Stimulated activated naive CD4-positive, alpha-beta T cell (primary cell): Measurements from ENCODE around the gene RPH3AL.

Experiments used
- DNase-seq, 6 experiments: peaks; one replicate each; lab custom pipeline; 2025; lab: John Stamatoyannopoulos, UW

Gene RPH3AL, protein sequence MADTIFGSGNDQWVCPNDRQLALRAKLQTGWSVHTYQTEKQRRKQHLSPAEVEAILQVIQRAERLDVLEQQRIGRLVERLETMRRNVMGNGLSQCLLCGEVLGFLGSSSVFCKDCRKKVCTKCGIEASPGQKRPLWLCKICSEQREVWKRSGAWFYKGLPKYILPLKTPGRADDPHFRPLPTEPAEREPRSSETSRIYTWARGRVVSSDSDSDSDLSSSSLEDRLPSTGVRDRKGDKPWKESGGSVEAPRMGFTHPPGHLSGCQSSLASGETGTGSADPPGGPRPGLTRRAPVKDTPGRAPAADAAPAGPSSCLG

DNA sequence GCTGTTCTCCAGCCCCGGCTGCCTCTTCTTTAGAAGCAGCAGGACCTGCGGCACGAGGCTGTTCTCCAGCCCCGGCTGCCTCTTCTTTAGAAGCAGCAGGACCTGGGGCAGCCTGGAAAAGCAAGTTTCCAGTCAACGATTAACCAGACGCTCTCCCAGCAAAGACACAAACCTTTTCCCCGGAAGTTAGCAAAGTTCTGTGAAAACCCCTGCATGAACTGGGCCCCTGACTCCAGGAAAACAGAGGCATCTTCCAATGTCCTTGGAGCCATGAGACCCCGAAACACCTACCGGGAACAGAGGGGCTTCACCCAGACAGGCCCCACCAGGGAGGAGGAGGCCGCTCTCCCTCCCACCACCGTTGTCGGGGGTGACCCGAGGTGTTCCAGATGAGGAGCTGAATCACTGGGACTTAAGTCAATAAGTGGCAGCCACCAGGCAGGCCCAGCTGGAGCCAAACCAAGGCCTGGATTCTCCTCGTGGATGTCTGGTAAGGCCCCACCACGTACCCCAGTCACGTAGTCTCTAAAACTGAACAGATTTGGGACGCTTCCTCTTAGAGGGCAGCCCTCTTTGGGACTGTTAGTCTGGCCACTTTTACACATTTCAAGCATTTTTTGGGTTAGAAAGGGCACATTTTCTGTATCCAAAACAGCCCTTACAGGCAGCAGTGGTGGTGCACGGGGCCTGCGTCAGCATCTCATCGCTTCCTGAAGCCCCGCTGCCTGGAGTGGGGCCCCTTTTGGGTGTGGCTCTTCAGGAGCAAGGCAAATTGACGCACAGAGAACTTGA is at the start of gene RPH3AL:
TSS of gene RPH3AL (minus strand) at position 387 of the 792 bp plus-strand sequence. CDS start 25,264 bp downstream, outside the sequence.
- DNase-seq, result no peak

DNA sequence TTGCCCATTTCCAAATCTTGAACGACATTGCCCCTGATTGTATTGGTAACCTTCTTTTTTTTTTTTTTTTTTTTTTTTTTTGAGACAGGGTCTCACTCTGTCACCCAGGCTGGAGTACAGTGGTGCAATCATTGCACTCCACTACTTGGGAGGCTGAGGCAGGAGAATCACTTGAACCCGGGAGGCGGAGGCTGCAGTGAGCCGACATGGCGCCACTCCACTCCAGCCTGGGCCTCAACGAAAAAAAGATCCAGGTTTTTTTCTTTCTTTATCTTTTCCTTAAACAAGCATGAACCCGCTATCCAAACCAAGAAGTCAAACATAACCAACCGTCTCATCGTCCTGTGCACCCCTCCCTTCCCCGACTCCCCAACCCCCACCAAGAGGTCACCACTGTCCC is 47.6 kb upstream of the RPH3AL start:
- no peak for DNase-seq

DNA sequence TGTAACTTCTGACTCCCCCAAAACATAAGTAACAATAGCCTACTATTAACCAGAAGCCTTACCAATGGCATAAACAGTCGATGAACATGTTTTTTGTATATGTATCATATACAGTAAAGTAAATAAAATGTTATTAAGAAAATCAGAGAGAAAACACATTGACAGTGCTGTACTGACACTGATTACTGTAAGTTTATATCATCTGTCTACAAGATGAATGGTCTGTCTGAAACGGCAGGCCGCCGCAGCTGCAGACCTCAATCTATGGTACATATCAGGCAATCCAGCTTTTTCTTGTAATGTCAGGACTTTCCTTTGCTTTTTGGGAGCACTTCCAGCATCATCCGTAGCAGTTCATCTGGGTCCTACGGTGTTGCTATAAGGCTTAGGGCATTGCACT is 44.2 kb upstream of the RPH3AL start:
- DNase-seq, result no peak

DNA sequence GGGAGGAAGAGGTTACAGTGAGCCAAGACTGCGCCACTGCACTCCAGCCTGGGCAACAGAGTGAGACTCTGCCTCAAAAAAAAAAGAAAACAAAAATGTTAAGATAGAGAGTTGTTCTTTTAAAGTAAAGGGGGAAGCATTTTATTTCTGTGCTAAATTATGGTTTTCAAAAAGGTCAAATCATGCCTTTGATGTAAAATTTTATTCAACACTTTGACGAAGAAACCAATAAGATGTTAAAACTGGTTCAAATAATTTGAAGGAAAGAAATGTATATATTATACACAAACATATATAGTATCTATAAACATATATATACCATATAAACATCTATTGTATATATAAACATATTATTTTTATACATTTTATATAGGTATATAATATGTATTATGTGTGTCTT is 43.4 kb upstream of the RPH3AL start:
- no peak for DNase-seq

DNA sequence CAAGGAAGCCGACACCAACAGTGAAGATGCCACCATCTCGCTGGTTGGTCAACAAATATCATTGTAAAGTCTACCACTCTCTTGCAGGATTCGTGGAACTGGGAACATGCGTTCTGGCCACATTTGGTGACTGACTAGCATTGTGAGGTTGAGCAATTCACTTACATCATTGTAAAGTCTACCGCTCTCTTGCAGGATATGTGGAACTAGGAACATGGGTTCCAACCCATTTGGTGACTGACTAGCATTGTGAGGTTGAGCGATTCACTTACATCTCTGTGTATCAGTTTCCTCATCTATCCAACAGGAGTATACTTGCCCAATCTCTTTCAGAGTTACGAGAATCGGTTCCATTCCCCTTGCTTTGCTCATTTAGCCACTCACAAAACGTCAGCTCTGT is 42.6 kb upstream of the RPH3AL start:
- no peak for DNase-seq

DNA sequence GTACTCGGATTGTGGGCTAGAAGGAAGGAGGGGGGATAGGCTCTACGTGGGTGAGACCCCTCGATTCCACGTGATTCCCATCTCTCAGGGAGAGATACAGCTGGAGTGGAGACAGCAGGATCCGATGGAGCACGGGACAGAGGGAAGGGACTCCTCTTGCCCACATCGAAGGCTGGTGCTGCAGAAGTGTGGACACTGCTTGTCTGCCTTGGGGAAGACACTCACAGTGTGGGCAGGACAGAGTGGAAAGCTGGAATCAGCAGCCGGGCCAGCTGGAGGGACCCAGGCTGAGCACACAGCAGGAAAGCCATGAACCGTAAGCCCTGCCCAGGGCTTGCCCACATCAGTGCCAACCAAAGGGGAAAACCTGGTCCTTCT is 42.1 kb upstream of the RPH3AL start:
- no peak for DNase-seq

DNA sequence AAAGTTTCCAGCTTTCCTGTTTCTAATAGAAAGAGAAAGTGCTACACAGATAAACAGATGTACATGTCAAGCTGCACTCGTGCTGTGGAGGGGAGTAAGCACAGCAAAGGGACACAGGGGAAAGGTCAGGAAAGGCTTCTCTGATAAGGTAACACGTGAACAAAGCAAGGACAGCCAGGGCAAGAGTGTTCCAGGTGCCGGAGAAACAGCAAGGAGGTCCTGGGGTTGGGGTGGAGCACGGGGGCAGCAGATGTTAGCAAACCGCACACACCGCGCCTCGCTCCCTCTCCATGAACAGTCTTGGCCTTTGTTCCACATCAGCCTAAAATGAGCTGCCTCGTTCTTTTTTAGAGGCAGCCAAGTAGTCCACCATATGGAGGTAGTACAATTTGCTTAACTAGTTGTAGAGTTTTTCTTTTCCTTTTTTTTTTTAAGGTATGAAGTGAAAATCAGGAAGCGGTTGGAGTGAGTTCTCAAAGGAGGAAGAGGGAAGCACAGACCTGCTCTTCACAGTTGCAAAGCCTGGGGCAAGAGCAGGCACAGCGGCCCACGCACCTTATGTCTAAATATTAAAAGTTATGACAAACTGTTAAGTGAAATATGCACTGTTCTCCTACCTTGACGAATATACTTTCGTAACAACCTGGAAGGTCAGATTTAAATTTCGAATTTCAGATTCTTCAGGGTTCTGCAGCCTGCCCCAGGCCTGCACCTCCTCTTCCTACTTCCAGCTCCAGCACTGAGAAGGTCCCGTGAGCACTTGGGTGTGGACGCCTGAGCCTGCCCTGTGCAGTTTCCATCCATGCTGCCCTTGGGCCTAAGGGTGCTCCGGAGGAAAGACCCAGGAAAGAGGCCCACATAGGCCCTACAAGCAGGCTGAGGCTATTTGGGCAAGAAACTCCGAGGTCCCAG is 41.5 kb upstream of the RPH3AL start:
- no peak for DNase-seq

DNA sequence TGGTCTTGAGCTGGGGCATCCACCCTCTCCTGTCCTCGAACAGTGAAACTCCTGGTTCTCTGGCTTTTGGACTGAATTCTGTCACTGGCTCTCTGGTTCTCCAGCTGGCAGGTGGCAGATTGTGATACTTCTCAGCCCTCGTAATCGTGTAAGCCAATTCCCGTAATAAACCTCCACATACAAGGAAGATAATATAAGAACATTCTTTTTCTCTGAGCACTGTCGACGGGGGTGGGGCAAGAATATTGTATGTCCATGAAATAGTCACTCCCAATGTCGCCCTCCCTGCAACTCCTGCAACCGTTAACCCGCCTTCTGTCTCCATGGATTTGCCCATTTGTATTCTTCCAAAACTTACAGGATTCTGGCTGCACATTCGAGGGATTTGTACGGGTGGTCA is 39.2 kb upstream of the RPH3AL start:
- no peak for DNase-seq

DNA sequence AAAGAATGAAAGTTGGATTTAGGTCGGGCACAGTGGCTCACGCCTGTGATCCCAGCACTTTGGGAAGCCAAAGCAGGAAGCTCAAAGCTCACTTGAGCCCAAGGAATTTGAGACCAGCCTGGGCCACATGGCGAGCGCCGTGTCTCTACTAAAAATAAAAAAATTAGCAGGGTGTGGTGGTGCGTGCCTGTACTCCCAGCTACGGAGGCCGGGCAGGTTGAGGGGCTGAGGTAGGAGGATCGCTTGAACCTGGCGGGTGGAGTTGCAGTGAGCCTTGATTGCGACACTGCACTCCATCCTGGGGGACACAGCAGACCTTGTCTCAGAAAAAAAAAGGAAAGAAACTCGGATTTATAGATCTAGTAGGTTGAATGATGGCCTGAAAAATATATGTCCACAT is 37.4 kb upstream of the RPH3AL start:
- no peak for DNase-seq

DNA sequence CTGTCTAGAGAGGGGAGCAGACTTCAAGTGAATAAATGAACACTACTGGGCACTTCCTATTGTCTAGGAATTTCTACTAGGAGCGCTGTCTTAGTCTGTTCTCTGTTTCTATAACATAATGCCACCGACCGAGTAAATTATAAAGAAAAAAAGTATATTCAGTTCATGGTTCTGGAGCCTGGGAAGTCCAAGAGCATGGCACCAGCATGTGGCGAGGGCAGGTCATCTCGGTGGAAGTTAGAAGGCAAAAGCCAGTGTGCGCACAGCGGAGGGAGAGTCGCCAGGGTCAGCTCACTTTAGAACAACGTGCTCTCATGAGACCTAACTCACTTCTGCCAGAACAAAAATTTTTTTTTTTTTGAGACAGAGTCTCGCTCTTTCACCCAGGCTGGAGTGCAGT is 35.5 kb upstream of the RPH3AL start:
- no peak for DNase-seq

DNA sequence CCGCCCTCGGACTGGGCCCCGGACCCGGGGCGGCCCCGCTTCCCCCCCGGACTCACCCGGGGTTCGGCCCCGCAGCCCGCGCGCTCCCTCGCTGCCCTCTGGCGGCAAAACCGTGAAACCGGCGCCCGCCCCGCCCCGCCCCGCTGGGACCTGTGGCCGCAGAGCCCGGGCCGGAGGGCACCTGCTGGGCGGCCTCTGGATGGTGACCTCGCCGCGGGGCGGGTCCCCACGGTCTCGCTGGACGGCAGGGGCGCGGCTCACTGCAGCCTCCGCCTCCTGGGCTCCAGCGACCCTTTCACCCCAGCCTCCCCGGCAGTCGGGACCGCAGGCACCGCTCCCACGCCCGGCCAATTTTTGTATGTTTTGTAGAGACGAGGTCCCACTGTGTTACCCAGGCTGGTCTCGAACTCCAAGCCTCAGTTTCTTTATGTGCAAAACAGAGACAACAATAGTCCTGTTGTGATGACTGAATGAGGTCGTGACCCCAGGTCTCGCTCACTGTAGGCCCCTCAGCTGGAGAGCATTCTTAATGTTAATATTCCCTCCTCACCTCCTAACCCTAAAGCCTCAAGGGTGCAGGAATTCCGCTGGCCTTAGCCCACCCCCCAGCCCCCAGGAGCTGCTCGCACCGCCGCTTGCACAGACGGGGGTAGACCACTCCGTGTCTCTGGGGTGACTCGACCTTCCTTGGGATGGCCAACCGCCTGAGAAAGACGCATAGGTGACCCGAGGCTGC is 33.7 kb upstream of the RPH3AL start:
- peak; percentile 13 to 62 (median 48) for DNase-seq

DNA sequence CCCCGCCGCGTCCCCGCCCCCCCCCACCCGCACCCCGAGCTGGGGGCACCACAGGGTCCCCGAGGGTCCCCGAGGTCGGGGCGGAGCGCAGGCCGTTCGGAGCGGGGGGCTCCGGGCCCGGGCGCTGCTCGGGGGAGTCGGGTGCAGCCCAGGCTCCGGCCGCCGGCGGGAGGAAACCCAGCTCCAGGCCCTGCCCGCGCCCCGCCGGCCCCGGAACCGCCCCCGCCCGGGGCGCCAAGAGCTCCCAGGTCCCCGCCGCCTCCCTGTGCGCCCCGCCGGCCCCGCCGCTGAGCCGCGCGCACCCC is 33.2 kb upstream of the RPH3AL start:
- no peak for DNase-seq

DNA sequence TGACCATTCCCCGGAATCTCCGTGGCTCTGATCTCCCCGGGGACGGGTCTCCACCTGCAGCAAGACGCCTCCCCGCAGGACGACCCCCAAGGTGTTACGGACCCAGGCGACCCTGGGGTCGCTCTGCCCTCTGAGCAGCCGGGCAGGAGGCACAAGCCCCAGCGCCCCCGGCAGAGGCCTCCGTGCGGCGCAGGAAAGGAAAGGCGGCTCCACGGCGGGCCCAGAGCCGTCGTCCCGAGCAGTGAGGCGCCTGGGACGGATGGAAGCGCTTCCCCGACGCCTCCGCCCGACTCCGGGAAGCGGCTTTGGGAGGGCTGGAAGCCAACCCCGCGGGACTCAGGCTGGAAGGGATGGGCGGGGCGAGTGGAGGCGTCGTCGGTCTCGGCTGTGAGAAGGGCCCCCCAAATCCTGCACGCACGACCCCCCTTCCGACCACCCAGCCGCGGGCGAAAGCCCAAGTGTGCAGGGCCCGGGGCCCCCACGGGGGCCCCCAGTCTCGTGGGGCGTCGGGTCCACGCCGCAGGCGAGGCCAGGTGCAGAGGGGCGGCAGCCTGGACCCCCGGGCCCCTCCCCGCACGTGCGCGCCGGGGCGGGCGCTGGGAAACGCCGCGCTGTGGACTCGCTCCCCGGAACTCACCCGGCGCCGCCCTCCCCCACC is 32.7 kb upstream of the RPH3AL start:
- DNase-seq, result peak in 1 of 6 experiments; percentile 17

DNA sequence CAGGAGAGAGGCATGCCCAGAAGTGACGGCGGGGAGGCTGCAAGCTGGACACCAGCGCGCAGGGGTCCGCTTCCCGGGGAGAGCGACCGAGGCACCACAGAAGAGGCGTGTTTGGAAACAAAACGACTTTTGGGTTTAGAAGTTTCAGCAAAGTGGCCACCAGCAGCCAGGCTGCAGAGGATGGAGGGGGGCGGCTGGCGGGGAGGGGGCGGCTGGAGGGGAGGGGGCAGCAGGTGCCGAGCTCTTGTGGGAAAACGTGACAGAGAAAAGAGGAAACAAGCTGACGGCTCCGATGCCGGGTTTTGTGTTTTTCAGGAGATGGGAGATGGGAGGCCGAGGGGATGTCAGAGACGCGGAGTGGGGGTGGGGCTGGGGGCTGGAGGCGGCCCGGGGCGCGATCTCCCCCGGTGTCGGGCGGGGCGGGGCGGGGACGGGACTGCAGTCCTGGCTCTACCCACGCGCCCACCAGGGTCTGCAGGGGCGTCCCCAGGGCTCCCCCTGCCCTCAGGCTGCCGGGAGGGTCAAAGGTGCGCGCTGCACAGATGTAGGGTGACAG is 32.1 kb upstream of the RPH3AL start:
- no peak for DNase-seq

DNA sequence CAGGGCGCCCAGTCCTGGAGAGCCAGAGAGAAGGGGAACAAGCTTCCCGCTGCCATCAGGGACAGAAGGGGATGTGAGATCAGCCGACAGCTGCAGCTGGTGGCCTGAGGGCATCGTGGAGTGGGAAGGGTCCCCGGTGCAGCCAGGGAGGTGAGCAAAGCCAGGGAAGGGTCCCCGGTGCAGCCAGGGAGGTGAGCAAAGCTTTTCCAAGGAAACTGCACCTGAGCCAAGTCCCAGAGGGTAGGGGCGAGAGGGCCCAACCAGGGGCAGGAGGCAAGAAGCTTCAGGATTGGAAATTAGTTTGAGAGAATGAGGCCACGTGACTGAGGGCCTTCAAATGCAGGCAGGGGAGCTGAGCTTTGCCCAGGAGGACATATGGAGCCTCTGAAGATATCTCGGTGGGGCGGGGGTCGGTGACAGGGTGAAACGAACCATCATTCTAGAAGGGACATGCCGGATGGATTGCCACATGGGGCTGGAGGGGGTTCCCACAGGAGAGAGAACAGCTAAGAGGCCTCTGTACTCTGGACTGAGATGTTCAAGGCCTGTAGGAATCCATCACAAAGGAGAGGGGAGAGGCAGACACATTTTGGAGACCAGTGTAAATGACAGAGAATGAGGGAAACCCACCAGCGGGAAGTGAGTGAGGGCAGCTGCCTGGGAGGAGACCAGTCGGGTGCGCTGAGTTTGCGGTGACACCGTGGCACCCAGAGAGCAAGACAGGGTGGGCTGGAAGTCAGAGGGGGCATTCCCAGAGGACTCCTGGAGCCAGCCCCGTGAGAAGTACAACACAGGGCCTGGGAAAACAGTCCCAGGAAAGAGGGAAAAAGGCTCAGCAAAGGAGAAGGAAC is 31.4 kb upstream of the RPH3AL start:
- no peak for DNase-seq

DNA sequence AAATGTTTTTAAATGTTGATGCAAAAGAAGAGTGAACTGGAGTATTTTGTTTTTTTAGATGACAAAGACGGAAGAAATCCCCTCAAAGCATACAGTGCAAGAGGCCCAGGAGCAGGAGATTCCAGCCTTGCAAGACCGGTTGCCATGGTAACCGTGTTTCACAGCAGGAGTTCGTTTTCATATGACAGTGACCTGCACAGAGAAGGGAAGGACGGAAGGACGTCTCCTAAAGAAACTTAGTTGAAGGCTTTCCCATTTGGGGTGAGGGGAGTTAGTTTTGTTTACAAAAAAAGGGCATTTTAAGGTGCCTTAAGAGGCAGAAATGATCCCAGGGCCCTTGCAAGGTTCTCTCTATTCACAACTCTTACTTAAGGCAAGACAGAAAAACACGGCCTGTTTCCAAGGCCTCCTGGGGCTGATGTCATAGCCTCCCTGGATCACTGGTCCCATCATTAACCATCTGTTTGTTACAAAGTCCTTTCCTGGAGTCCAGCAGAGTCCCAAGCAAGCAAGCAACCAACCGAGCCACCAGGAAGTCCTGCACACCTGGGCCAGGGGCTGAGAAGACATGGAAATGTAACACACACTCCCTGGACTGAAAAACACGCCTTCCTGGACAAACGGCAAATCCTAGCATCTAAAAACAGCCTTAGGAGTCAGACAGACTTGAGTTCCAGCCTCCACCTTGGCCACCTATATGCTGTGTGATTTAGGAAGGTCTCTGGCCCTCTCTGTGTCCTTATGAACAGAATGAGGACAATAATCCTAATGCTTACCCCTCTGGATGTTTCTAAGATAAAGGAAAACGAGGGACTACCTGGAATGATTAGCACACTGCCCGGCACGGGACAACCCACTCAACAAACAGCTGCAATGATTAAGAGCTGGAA is 30.3 kb upstream of the RPH3AL start:
- DNase-seq, result no peak

DNA sequence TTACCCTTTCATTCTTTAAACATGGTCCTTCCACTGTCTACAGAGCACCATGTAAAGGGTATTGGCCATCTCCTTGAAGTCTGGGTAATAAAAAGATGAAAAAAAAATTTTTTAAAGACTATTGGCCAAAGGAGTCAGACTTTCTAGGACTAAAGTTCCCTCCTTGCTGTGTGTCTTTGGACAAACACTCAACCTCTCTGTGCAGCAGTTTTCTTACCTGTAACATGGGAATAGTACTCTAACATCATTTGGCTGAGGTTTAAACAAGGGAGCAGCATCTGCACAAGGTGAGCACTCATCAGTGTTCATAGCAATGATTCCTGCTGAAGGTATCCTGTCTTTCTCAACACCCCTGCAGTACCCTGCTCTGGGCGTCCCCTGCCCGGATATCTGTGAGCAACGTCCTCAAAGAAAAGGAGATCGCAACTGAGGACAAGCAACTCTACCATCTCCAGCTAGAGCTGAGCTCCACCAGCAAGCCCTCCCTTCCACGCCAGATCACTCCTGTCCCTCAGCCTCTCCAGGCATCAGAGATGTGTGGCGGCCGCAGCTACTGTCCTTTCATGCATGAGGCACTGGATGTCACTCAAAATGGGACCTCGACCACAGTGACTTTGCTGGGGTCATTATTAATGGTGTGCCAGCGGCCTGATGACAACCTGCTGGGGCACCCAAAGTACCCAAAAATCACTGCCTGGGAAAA is 29.5 kb upstream of the RPH3AL start:
- DNase-seq, result no peak

DNA sequence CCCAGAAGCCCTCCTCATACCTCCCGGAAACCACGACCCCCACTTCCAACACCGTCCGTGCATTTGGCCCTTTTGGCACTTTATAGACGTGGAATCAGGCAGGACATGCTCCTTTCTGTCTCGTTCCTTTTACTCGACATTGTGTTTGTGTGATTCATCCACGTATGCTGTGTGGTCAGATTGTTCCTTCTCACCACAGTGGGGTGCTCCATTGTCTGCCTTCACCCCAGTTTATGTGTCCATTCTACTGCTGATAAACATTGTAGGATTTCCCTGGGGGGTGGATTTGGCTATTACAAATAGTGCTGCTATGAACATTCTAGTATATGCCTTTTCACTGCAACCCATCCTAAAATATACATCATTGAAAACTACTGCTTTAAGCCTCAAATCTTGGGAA is 28.9 kb upstream of the RPH3AL start:
- no peak for DNase-seq
